ENCODE results near the gene ATXN1. TPM values are rescaled to one million over a fixed set of nuclear protein-coding genes. Genes with fewer than 3 reads are reported as not detected.

Gene ATXN1
- total and polyA plus RNA-seq, 2 of the 8 experiments (the other 6 are each of a cell fraction or from before 2014, with no cell fraction given), result 1.6 to 4.0 TPM

GRCh38 chr6:16761471-16762267 lies 409 bp upstream of the ATXN1 start:
- Histone ChIP-seq H3K79me2 (ENCODE audit: control insufficient read depth in 1 of 2, insufficient read depth in 2 of 2, low read length in 2 of 2) (no peaks in the 10 kb centered on the region), H3K79me1 (ENCODE audit: low read depth, low read length) (no peaks in the 10 kb centered on the region), H4K91ac (replicated peaks; ENCODE audit: insufficient read length, low read length) (no peak overlapping the region), H3K9ac (replicated peaks in 1 of 4; ENCODE audit: extremely low read depth in 1 of 4, low read depth in 3 of 4, low read length in 3 of 4) (peak overlapping the region in 2 of 4 experiments; percentile 20 to 38; a peak in 3 of 7 replicates), H2AFZ (ENCODE audit: low read length) (peak overlapping the region; percentile 71; the same call in 1 of the 2 replicates), H3K4ac (replicated peaks; ENCODE audit: insufficient read length, low read depth, low read length) (no peak overlapping the region), H3K27ac (ENCODE audit: low read depth, low read length) (no peak overlapping the region), H2AK5ac (ENCODE audit: low read depth, low read length) (no peak overlapping the region), H3K14ac (ENCODE audit: insufficient read length) (no peak overlapping the region), H3K23me2 (ENCODE audit: low read depth, low read length) (peaks cover 15% of the 10 kb centered on the region), H3K18ac (ENCODE audit: extremely low read depth, low read length) (peak overlapping the region; percentile 24; the same call in 1 of the 2 replicates), H2BK20ac (ENCODE audit: low read length) (no peak overlapping the region), H3K23ac (ENCODE audit: insufficient read length) (no peak overlapping the region), H3K4me2 (ENCODE audit: insufficient read depth in 1 of 2, low read depth in 2 of 2, low read length in 2 of 2) (peak overlapping the region; percentile 92 to 99), H4K20me1 (replicated peaks in 1 of 2; ENCODE audit: control insufficient read depth in 1 of 2, insufficient read depth in 2 of 2, low read length in 2 of 2) (peaks cover 0 to 2% of the 10 kb centered on the region in 2 experiments), H3K56ac (replicated peaks; ENCODE audit: insufficient read length, low read depth, low read length) (no peak overlapping the region), H3K9me3 (ENCODE audit: insufficient read depth in 2 of 2, low read depth in 1 of 2, low read length in 1 of 2) (no peaks in the 10 kb centered on the region), H2BK12ac (ENCODE audit: low read depth, low read length) (no peak overlapping the region), H2BK15ac (ENCODE audit: low read length) (no peak overlapping the region), H4K5ac (ENCODE audit: insufficient read length, low read depth, low read length) (no peak overlapping the region), H3K4me3 (ENCODE audit: extremely low read depth in 1 of 4, insufficient read depth in 2 of 4, low read depth in 3 of 4, low read length in 4 of 4) (peak overlapping the region; percentile 63 to 84 (median 66)), H4K8ac (ENCODE audit: extremely low read depth, insufficient read depth, low read length) (peak overlapping the region; percentile 59), H2BK120ac (replicated peaks; ENCODE audit: low read depth, low read length) (no peak overlapping the region), H3K27me3 (replicated peaks in 1 of 4; ENCODE audit: control insufficient read depth in 3 of 4, extremely low read depth in 1 of 4, insufficient read depth in 3 of 4, low read length in 3 of 4) (peaks cover 1 to 24% (median 12%) of the 10 kb centered on the region in 4 experiments; a peak in 6 of 7 replicates), H2BK5ac (ENCODE audit: low read depth, low read length) (no peak overlapping the region), H3K4me1 (replicated peaks in 1 of 4; ENCODE audit: control insufficient read depth in 3 of 4, insufficient read depth in 4 of 4, low read length in 3 of 4) (peaks cover 8 to 22% (median 10%) of the 10 kb centered on the region in 4 experiments; a peak in 6 of 7 replicates), H3K36me3 (ENCODE audit: control insufficient read depth in 2 of 4, insufficient read depth in 4 of 4, low read length in 3 of 4) (no peaks in the 10 kb centered on the region)
- ChIA-PET POLR2A (ENCODE audit: partially characterized antibody) (interaction anchor here (1.0 kb wide), 1 partner anchor 7 kb away, joined by 3 read pairs; no protein-coding TSS in a partner anchor), CTCF (ENCODE audit: partially characterized antibody) (interaction anchor here (0.9 to 4.4 kb wide), 11 partner anchors 12 to 433 kb away, joined by 3 to 43 read pairs (median 4); no protein-coding TSS in a partner anchor)
- 3% methylated on average over 52 of the region's 71 CpGs; no CpG with 5 or more reads in 1 of the 2 experiments for WGBS, 2 experiments (ENCODE audit: extremely low coverage in 1 of 2, insufficient coverage in 1 of 2, insufficient read length in 1 of 2, insufficient replicate concordance in 2 of 2, low coverage in 1 of 2, low lambda C conversion rate in 2 of 2, missing lambda C conversion rate in 1 of 2)
- no peak for FAIRE-seq
- peak; percentile 70 to 88 for DNase-seq (ENCODE audit: low read depth in 1 of 2, low spot score in 2 of 2)
- TF ChIP-seq KDM4A (IDR thresholded peaks at IDR 0.05; ENCODE audit: low read depth, low read length, severe bottlenecking) (peak; percentile 51), HDAC6 (IDR thresholded peaks at IDR 0.05; ENCODE audit: low read depth, low read length) (no peak), JUN (IDR thresholded peaks at IDR 0.05; ENCODE audit: low read depth, low read length) (no peak), GTF2F1 (IDR thresholded peaks at IDR 0.05; ENCODE audit: borderline replicate concordance, low read depth, low read length) (no peak), TBP (IDR thresholded peaks at IDR 0.05; ENCODE audit: low read depth, low read length) (peak; percentile 36; the same call in 1 of the 2 replicates)
